NCI-H226 (cell line): Measurements from ENCODE around the gene PDCD7.
"Not testable (repeated sequence)": the region's sequence is repeated elsewhere in the genome, so short reads cannot be mapped to it uniquely, and the experiment has no call there.

Experiments
- DNase-seq: peaks from one replicate; pipeline ENCODE4 v3.0.0-alpha.2; 2015

PDCD7 gene

GRCh38 chr15:65115542-65115941, 18.1 kb downstream of the PDCD7 start:
- no peak for DNase-seq

- DNase-seq: no peak
Measured at GRCh38 chr15:65115086-65115485, 18.5 kb downstream of the PDCD7 start, which contains the start of gene UBAP1L. TSS of gene UBAP1L (minus strand) at chr15:65115200. CDS start at chr15:65106215, 8,985 bp downstream.

- no peak for DNase-seq
Measured at GRCh38 chr15:65110676-65111292, 22.8 kb downstream of the PDCD7 start.

GRCh38 chr15:65106011-65106590, 27.5 kb downstream of the PDCD7 start:
- DNase-seq: no peak

- DNase-seq: no peak
Measured at GRCh38 chr15:65105038-65105437, 28.6 kb downstream of the PDCD7 start.

- DNase-seq: no peak
Measured at GRCh38 chr15:65102912-65103311, 30.7 kb downstream of the PDCD7 start.

- DNase-seq: no peak
Measured at GRCh38 chr15:65101891-65102708, 31.5 kb downstream of the PDCD7 start.

GRCh38 chr15:65101411-65101890, 32.2 kb downstream of the PDCD7 start:
- DNase-seq: peak; percentile 38

- DNase-seq: no peak
Measured at GRCh38 chr15:65100442-65100841, 33.2 kb downstream of the PDCD7 start.

- not testable (repeated sequence) for DNase-seq
Measured at GRCh38 chr15:65099801-65100200, 33.8 kb downstream of the PDCD7 start.

- DNase-seq: no peak
Measured at GRCh38 chr15:65099336-65099735, 34.3 kb downstream of the PDCD7 start.

- DNase-seq: no peak
Measured at GRCh38 chr15:65097651-65098263, 35.9 kb downstream of the PDCD7 start.

- DNase-seq: no peak
Measured at GRCh38 chr15:65096481-65097385, 36.9 kb downstream of the PDCD7 start.

- DNase-seq: no peak
Measured at GRCh38 chr15:65095747-65096104, 37.9 kb downstream of the PDCD7 start.

- DNase-seq: no peak
Measured at GRCh38 chr15:65095011-65095746, 38.4 kb downstream of the PDCD7 start.

GRCh38 chr15:65094294-65094995, 39.2 kb downstream of the PDCD7 start:
- DNase-seq: no peak

GRCh38 chr15:65093793-65094170, 39.8 kb downstream of the PDCD7 start:
- DNase-seq: not testable (repeated sequence)

GRCh38 chr15:65092911-65093792, 40.5 kb downstream of the PDCD7 start:
- no peak for DNase-seq

GRCh38 chr15:65091946-65092770, 41.5 kb downstream of the PDCD7 start:
- DNase-seq: no peak
